HL-60/S4 treated with retinoic acid at 250 ng/mL for 4 days and 3 days (cell line): ENCODE results near the gene RING1.

Experiments
- in situ Hi-C: fragments of 300-500 bp; cut with MboI; formaldehyde crosslinking; loops from 2 replicates; pipeline ENCODE4 v1.7.0; 2022; ENCODE audit warnings: low sequenced_read_pairs

RING1 gene

DNA sequence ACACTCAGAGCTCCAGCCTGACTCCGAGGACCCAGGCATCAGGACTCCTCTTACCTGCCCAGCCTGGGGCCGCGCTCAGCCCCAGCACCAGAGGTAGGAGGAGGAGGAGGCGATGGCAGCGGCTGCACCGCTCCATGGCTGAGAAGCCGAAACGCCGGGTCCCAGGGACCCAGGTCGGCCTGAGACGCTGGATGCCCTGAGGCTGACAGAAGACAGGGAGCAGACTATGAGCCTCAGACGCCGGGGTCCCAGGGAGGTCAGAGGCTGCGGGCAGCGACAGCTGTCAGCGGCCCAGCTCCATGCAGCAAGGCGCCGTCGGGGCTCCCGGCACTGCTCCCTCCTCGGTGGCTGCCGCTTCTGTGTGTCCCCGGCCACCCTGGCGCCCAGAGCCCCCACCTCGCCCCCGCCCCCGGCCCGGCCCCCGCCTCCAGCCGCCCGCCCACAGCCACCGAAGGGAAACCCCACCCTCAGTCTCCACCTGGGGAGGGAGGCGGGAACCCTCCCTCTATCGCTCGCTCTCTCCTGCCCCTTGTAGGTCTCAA is 16.1 kb upstream of the RING1 start, which contains the start of gene COL11A2:
Gene COL11A2, minus strand, starts transcription at position 363 of the 542 bp plus-strand sequence. Its CDS starts 227 bp downstream, at position 136.
- in situ Hi-C loops, result no loop called here

DNA sequence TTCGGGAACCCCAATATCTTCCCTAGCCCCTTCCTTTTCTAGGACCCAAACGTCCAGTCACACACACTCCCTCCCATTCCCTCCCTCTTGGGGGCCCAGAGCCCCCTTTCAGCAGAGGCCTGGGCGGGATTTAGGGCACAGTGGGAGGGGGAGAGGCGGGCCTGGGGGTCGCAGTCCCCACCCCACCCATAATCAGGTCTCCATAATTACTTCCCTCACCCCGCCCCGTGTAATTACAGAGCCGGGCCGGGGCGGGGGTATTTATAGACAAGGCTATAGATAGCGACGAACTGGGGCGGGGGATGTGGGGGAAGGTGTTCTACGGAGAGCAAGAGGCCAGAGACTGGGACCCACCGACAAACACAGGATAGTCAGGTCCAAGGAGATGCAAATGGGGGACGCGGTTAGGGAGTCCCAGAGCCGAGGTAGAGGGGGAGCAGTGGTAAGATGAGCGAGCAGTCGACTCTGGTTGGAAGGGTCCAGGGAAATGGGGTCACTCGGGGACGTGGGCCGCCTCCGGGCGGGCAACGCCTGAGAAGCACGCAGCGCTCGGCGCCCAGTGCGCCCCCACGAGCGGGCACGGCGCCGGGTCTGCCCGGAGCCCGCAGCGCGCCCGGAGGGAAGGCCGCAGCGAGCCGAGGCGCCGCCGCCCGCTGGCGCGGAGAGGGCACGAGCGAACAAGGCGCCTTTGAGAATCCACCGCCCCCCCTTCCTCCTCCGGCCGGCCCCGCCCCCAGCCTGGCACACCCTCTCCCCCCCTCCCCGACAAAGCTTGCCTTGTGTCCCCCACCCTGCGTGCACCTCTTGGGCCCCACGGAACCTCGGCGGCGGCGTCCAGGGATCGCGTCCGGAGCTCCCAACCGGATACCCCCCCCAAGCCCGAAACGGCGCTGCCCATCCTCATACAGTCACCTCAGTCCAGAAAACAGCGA is 15.4 kb upstream of the RING1 start:
- in situ Hi-C loops, result no loop called here

DNA sequence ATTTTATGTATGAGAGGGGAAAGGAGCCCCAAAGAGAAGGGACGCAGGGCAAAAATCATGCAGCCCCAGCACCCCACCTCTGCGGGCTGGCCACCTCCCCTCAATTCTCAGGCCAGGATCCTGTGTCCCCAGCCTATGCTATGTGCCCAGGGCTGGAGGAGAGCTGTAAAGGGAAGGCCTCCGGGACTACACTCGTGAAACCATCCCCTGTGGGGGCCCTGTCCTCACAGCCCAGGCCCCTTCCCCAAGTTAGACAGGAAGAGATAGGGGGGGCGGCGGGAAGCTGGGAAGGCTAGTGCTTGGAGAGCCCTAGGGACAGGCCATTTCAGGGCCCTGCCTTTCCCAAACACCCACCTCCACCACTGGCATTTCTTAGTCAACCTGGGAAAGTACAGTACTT is 14.7 kb upstream of the RING1 start:
- in situ Hi-C loops, result no loop called here

DNA sequence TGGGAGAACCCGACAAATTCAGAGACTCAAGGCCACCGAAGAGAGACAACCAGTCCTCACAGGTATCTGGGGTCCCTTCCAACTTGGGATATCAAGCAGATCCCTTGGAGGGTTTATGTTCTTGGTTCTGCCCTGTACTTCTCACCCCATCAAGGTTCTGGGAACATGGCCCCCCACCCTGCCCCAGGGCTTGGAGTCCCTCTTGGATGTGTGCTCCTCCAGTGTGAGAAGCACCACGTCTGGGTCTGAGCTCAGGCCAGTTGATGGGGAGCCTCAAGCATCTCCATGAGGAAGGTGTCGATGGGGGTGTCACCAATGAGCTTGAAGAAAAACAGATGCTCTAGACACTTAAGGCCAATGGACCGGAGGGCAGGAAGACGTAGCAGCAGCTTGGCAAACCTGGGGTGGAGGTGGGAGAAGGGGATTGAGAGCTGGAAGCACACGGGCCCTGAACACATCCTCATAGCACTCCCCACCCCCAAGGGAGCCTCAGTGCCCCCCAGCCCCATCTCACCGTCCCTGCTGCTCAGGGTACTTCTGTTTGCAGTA is 13.8 kb upstream of the RING1 start:
- in situ Hi-C loops, result no loop called here

DNA sequence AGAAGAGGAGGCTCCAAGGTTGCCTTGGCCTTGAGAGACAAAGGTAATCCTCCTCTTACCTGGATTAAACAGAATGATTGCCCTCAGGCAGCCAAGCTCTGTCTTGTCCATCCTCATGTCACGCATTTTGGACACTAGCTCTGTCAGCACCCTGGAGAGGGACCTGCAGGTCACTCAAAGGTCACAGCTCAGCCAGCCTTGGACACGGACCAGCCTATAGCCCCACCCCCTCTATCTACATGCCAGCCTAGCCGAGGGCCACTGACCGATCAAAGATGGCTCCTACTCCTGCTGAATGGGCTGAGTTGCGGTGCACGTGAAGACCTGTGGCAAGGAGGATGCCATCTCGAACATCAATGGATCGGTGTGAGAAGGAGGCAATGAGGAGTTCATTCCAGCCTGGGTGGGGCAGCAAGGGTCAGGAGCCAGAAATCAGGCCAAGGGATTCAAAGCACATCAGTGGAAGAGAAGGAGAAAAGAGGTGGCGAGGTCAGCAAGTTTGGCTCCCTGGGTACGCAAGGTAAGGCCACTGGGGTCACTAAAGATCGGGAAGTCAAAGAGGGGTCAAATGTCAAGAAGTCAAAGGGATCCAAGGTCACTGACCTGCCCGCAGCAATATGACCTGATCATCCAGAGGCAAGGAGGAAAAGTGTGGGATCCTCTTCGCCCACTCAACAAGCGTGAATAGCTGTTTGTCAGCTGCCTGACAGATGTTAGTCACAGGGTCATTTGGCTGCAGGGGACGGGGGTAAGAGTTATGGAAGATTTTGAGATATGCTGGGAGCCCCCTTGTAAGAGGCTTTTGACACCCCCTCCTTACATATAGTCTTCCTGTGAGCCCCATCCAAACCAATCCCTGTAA is 12.8 kb upstream of the RING1 start:
- in situ Hi-C loops, result no loop called here

DNA sequence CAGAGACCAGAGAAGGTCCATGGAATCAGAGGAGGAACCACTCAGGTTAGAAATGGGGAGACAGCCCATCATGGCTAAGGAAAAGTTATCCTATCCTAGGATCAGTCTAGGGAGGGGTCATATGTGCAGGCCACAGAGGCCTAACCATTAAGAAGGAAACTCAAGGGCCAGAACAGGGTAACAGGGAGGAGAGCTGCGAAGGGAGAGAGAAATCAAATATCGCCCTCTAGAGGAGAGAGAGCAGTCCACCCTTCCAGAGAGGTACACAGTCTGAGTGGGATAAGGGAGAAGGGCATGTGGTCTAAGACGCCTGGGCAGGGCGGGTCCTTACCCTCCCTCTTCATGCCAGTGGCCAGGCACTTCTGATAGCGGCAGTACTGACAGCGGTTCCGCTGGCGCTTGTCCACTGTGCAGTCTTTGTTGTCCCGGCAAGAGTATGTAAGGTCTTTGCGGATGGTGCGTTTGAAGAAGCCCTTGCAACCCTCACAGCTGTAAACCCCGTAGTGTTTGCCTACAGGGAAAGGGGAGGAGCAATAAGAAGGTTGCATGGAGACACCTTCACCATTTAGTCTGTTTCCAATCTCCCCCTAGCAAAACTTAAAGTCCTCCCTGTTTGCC is 10.8 kb upstream of the RING1 start:
- in situ Hi-C loops, result no loop called here

DNA sequence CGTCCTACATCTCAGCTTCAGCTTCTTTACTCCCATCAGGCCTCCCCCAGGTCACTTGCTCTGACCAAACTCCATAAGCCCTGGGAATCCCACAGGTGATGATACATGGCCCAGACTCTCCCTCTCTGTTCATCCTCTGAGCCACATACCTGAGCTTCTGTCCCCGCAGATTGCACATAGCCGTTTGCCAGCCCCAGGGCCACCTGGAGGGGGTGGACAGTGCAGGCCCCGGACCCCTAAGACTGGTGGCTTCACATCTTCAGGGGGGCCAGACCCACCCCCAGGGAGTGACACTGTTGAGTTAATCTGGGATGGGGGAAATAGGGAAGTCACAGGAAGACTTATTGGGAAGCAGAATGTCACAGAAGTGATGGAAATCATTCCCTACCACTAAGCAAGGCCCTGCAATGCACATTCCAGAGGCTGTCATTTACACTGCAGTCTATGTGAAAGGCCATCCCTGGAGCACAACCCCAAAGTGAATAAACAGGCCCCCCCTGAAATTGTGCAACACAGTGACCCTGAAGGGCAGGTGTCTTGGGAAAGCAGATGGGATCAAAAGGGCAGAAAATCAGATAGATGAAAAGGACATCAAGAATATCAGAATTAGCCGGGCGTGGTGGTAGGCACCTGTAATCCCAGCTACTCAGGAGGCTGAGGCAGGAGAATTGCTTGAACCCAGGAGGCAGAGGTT is 10.0 kb upstream of the RING1 start:
- in situ Hi-C loops, result no loop called here

DNA sequence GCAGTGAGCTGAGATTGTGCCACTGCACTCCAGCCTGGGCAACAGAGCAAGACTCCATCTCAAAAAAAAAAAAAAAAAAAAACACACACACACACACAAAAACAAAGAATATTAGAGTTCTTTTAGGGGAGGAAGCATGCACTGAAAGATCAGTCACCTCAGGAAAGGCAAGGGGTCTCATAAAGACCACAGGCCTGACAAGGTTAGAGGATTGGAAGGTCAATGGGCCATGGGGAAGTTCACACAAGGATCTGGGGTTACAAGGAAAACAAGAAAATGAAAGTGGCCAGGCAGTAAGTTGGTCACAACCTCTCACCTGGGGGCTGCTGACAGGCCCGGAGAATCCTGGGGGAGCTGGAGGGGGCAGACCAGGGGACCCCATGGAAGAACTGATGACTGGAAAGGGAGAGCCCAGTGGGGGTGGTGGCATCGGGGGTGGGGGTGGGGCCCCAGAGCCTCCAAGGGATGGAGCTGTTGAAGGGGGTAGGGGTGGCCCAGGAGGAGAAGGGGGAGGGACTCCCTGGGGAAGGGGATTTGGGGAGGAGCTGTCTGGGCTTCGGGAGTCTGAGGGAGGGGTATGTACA is 9.4 kb upstream of the RING1 start:
- in situ Hi-C loops, result no loop called here

DNA sequence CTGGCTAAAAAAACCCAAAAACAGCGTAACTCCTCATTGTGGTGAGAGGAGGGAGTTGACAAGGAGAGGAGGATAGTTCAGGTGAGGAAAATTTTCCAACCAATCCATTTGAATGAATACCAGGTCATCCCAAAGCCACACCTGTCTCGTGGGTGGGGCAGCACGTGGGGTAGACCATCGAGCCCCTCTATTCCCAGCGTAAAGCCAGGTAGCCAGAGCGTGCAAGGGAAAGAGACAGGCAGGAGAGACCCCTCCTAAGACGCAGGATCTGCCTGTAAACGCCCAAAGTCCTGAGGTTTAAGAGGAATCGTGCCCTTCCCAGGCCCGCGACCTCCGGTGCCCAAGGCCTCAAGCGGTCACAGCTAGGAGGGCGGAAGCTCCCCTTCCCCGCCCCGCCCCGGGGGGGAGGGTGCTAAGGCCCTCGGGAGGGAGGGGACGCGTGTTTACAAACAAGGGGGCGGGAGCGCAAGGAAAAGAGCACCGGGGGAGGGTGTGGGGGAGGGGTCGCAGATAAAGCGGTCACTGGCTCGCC is 8.5 kb upstream of the RING1 start:
- in situ Hi-C loops, result no loop called here

DNA sequence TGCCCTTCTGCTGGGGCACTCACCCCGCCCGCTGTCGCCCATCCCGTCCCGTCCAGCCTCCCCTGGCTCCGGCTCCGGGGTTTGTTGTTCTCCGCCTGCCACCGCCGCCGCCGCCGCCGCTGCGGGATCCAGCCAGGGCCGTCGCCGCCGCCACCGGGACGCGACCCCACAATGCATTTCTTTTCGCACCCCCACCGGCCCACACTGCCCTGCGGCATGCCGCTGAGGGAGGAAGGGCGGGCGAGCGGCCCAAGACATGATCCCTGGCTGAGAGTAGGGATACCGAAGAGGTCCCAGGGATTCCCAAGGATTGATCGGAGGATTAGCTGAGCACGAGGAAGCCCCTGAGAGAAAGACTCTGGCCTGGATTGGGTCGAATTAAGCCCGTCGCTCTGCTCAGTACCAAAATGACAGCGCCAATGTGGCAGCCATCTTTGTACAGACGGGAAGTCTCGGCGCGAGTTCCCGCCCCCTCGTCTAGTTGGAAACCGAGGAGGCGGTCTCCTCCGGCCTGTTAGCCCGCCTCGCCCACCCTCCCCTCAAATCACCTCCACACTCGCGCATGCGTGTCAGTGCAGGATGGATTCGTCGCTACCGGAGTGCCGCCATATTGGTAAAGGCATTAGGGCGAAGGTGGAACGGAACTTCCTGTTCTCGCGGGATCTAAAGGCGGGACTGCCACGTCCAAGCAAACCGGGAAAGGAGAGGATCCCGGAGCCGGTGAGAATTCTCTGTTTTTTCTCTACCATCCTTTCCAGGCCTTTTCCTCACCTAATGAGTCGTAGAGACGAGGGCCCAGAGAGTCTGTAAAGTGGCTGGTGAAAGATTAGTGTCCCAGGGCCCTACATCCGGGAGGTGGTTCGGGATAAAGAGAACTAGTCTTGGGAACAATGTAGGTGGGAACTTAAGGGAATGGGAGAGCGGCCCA is 7.8 kb upstream of the RING1 start, which contains the start of the genes RXRB and SLC39A7:
Gene RXRB, minus strand, starts transcription at position 447 of the 928 bp plus-strand sequence. Its CDS starts 189 bp downstream, at position 258.
Gene SLC39A7, plus strand, starts transcription at position 649 of the 928 bp plus-strand sequence. CDS start 379 bp downstream, outside the sequence.
- in situ Hi-C loops, result no loop called here

DNA sequence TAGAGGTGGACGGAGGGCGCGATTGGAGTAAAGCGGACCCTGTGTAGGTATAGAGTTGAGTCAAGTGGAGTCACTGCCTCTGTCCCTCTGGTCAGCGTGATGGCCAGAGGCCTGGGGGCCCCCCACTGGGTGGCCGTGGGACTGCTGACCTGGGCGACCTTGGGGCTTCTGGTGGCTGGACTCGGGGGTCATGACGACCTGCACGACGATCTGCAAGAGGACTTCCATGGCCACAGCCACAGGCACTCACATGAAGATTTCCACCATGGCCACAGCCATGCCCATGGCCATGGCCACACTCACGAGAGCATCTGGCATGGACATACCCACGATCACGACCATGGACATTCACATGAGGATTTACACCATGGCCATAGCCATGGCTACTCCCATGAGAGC is 7.2 kb upstream of the RING1 start:
- in situ Hi-C loops, result no loop called here

DNA sequence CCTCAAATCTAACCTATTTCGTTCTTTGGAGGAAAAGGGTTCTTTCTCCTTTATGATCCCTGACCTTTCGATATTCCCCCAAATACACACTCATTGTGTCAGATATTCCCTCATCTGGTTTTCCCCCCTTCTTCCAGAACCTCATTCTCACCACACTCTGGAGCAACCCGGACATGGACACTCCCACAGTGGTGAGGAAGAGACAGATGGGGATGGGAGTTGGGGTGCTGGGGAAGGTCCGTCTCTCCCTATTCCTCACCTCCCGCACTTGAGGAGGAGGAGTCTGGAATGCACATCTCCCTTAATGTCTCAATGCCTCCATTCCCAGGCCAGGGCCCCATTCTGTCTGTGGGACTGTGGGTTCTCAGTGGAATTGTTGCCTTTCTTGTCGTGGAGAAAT is 6.4 kb upstream of the RING1 start:
- in situ Hi-C loops, result no loop called here

DNA sequence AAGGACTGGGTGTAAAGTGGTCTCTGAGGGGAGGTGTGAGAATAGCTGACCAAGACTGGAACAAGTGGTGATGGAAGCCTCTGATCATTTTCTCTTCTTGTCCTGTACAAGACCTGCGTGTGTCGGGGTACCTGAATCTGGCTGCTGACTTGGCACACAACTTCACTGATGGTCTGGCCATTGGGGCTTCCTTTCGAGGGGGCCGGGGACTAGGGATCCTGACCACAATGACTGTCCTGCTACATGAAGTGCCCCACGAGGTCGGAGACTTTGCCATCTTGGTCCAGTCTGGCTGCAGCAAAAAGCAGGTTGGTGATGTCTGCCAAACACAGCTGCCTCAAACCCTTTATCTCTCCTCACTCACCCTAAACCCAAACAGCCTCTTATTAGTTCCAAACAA is 5.5 kb upstream of the RING1 start:
- in situ Hi-C loops, result no loop called here

DNA sequence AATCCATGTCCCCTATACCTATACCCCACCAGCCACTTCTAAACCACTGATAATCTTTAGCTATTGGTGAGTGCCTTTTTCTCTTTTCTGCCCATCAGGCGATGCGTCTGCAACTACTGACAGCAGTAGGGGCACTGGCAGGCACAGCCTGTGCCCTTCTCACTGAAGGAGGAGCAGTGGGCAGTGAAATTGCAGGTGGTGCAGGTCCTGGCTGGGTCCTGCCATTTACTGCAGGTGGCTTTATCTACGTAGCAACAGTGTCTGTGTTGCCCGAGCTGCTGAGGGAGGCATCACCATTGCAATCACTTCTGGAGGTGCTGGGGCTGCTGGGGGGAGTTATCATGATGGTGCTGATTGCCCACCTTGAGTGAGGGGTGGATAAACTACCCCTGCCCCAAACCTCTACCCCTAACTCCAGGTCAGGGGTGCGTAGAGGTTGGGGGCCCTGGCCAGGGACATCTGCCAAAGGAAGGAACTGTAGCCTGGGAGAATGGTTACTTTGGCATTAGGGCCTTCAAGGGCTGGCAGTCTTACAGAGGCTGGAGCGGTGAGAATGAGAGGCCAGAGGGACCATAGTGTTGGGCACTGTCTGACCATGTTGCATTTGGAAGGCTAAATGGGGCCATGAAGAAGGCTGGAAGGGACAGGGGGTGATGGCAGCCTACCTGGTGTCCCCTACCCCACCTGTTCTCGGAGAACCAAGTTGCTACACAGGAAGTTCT is 4.7 kb upstream of the RING1 start:
- in situ Hi-C loops, result no loop called here

DNA sequence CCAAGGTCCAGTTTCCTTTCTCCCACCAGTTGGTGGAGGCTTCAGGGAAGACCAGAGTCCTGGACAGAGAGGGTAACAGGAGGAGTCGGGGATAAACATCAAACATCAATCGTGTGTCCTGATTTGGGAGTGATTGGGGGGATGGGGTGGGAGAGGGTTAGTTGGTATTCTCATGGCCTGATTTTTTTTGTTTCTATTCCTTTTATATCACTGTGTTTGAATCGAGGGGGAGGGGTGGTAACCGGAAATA is 4.2 kb upstream of the RING1 start:
- in situ Hi-C loops, result no loop called here

DNA sequence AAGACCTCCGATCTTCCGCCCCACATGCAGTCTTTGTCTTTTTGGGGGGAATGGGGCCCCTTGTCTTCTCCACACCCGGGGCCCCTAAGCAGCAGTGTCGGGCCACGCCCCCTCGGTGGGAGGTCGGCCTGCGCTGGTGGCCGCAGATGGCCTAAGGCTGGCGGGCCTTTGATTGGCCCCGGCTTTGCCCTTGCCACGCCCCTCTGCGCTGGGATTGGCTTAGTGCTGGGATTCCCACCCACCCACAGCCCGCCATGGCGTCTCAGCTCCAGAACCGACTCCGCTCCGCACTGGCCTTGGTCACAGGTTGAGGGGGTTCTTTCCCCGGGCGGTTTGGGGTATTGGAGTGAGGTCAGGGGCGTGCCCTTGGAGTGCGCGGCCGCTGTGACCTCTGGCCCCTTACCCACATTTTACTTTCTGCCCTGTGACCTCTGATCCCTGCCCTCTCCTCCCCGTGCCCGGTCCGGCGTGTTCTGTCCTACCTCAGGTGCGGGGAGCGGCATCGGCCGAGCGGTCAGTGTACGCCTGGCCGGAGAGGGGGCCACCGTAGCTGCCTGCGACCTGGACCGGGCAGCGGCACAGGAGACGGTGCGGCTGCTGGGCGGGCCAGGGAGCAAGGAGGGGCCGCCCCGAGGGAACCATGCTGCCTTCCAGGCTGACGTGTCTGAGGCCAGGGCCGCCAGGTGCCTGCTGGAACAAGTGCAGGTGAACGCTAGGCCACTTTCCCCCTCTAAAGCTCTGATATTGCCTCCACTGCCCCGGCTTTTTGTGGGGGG is 3.7 kb upstream of the RING1 start, which contains the start of gene HSD17B8:
Gene HSD17B8, plus strand, starts transcription at position 241 of the 776 bp plus-strand sequence. Its CDS starts 14 bp downstream, at position 255.
- in situ Hi-C loops, result no loop called here
